WTC11 (cell line): ENCODE data around the gene GDPGP1. TPM values are rescaled to one million over a fixed set of nuclear protein-coding genes. Genes with fewer than 3 reads are reported as not detected.

Source experiments
- ATAC-seq: fragments of 200-7000 bp; cut with Tn5 transposase; 2 replicates; pipeline ENCODE4 v1.10.0; 2021; ENCODE audit warnings: mild to moderate bottlenecking, moderate library complexity
- CTCF ChIA-PET: fragments of 300-600 bp; sonication (Branson Sonifier 250); formaldehyde crosslinking; loops from one replicate; lab custom pipeline; 2021; ENCODE audit warnings: antibody characterized with exemption; lab: Charles Lee
- POLR2A ChIA-PET: fragments of 350-600 bp; sonication (Branson Sonifier 250); formaldehyde crosslinking; loops from one replicate; lab custom pipeline; 2021; ENCODE audit warnings: antibody characterized with exemption; lab: Charles Lee
- DNase-seq: peaks from one replicate; pipeline ENCODE4 v3.0.0; 2021; ENCODE audit warnings: low spot score
- H3K27ac Mint-ChIP-seq: 2 replicates; pipeline ENCODE4 v1.8.0; 2021; ENCODE audit warnings: mixed read lengths
- H3K27me3 Mint-ChIP-seq: 2 replicates; pipeline ENCODE4 v1.8.0; 2021; ENCODE audit warnings: low read depth, mild to moderate bottlenecking, moderate library complexity, mixed read lengths
- H3K36me3 Mint-ChIP-seq: 2 replicates; pipeline ENCODE4 v1.8.0; 2021; ENCODE audit warnings: mixed read lengths
- H3K4me1 Mint-ChIP-seq: 2 replicates; pipeline ENCODE4 v1.8.0; 2022; ENCODE audit warnings: mixed read lengths
- H3K4me3 Mint-ChIP-seq: 2 replicates; pipeline ENCODE4 v1.8.0; 2021; ENCODE audit warnings: mild to moderate bottlenecking, moderate library complexity, mixed read lengths
- H3K9me3 Mint-ChIP-seq: 2 replicates; pipeline ENCODE4 v1.8.0; 2021; ENCODE audit warnings: mixed read lengths
- AFF4 ChIP-seq: sonication (generic); formaldehyde crosslinking; IDR thresholded peaks from 2 replicates; pipeline ENCODE4 v1.8.1; 2023; ENCODE audit warnings: mild to moderate bottlenecking, missing genetic modification reagents, borderline replicate concordance
- ATF2 ChIP-seq: sonication (generic); formaldehyde crosslinking; IDR thresholded peaks from 2 replicates; pipeline ENCODE4 v1.8.1; 2022; ENCODE audit warnings: low read depth, missing genetic modification reagents, borderline replicate concordance
- CDX4 ChIP-seq: fragments of 250-450 bp; sonication (Bioruptor Pico); IDR thresholded peaks from 2 replicates; pipeline ENCODE4 v1.9.0; 2021; ENCODE audit warnings: moderate library complexity, mild to moderate bottlenecking, inconsistent platforms, borderline replicate concordance
- CREB1 ChIP-seq: sonication (generic); formaldehyde crosslinking; IDR thresholded peaks from 2 replicates; pipeline ENCODE4 v1.8.0; 2023; ENCODE audit warnings: mild to moderate bottlenecking, missing genetic modification reagents
- ETV6 ChIP-seq: sonication (generic); formaldehyde crosslinking; IDR thresholded peaks from 2 replicates; pipeline ENCODE4 v1.8.1; 2022; ENCODE audit warnings: mild to moderate bottlenecking, missing genetic modification reagents
- GRHL2 ChIP-seq: fragments of 250-450 bp; sonication (Bioruptor Pico); IDR thresholded peaks from 2 replicates; pipeline ENCODE4 v1.8.0; 2022; ENCODE audit warnings: mild to moderate bottlenecking, moderate library complexity; ENCODE audit not compliant: insufficient replicate concordance, severe bottlenecking
- MAX ChIP-seq: sonication (generic); formaldehyde crosslinking; IDR thresholded peaks from 2 replicates; pipeline ENCODE4 v1.8.0; 2022; ENCODE audit warnings: mild to moderate bottlenecking, missing genetic modification reagents
- MYBL2 ChIP-seq: sonication (generic); formaldehyde crosslinking; IDR thresholded peaks from 2 replicates; pipeline ENCODE4 v1.8.1; 2023; ENCODE audit warnings: mild to moderate bottlenecking, moderate library complexity, missing genetic modification reagents
- NR1H2 ChIP-seq: sonication (generic); formaldehyde crosslinking; IDR thresholded peaks from 2 replicates; pipeline ENCODE4 v1.9.0; 2021; ENCODE audit warnings: mild to moderate bottlenecking, moderate library complexity, missing genetic modification reagents
- TEAD1 ChIP-seq: sonication (generic); formaldehyde crosslinking; IDR thresholded peaks from 2 replicates; pipeline ENCODE4 v1.8.0; 2022; ENCODE audit warnings: mild to moderate bottlenecking, missing genetic modification reagents
- ZMAT4 ChIP-seq: fragments of 250-450 bp; sonication (Bioruptor Pico); IDR thresholded peaks from 2 replicates; pipeline ENCODE4 v1.9.0; 2021; ENCODE audit warnings: mild to moderate bottlenecking
- ZNF121 ChIP-seq: sonication (generic); formaldehyde crosslinking; IDR thresholded peaks from 2 replicates; pipeline ENCODE4 v1.8.0; 2023; ENCODE audit warnings: missing genetic modification reagents
- ZNF232 ChIP-seq: sonication (generic); formaldehyde crosslinking; IDR thresholded peaks from 2 replicates; pipeline ENCODE4 v1.8.0; 2022; ENCODE audit warnings: mild to moderate bottlenecking, missing genetic modification reagents
- ZSCAN18 ChIP-seq: fragments of 250-450 bp; sonication (Bioruptor Pico); IDR thresholded peaks from 2 replicates; pipeline ENCODE4 v2.1.2; 2022; ENCODE audit warnings: mild to moderate bottlenecking, moderate library complexity
- total RNA-seq: library from RNA; stranded (reverse); gene quantifications from 3 replicates; pipeline ENCODE4 v1.2.3, GENCODE V29; 2021

Gene GDPGP1
- total RNA-seq, 1 experiment from 2014 or later = 2.6 TPM

- ChIA-PET CTCF (interaction anchor here (2.7 kb wide), 1 partner anchor 10 kb away, joined by 8 read pairs; no protein-coding TSS in a partner anchor), POLR2A (no interaction called here)
- no peaks in the 10 kb centered on the region for H3K27me3 Mint-ChIP-seq
- peak overlapping the region; percentile 80 for H3K27ac Mint-ChIP-seq
- TF ChIP-seq NR1H2 (CRISPR knock-in tag) (no peak), ZMAT4 (no peak), MAX (no peak), ETV6 (CRISPR knock-in tag) (no peak), ZSCAN18 (CRISPR knock-in tag) (no peak), ZNF121 (CRISPR knock-in tag) (no peak), AFF4 (CRISPR knock-in tag) (no peak)
- H3K4me1 Mint-ChIP-seq = peaks cover 4% of the 10 kb centered on the region; the same call in 1 of the 2 replicates
- no peaks in the 10 kb centered on the region for H3K9me3 Mint-ChIP-seq
- H3K36me3 Mint-ChIP-seq = peaks cover 9% of the 10 kb centered on the region; the same call in 1 of the 2 replicates
- ATAC-seq = no peak
- no peak overlapping the region for H3K4me3 Mint-ChIP-seq
- DNase-seq = no peak
Measured at GRCh38 chr15:90211009-90211408, 23.0 kb upstream of the GDPGP1 start.

- H3K4me1 Mint-ChIP-seq = peaks cover 9% of the 10 kb centered on the region
- H3K4me3 Mint-ChIP-seq = no peak overlapping the region
- CTCF ChIA-PET = interaction anchor here (1.1 to 6.5 kb wide), 4 partner anchors 10 to 68 kb away, joined by 5 to 62 read pairs (median 9); partner anchors contain the start of genes CIB1, GDPGP1 and SEMA4B
Measured at GRCh38 chr15:90211440-90212143, 22.4 kb upstream of the GDPGP1 start.

More at GRCh38 chr15:90211440-90212143, 22.4 kb upstream of the GDPGP1 start:
- DNase-seq = no peak
- Mint-ChIP-seq H3K36me3 (peaks cover 4% of the 10 kb centered on the region; the same call in 1 of the 2 replicates), H3K27me3 (no peaks in the 10 kb centered on the region), H3K27ac (peak overlapping the region; percentile 60), H3K9me3 (no peaks in the 10 kb centered on the region)
- no peak for TF ChIP-seq MYBL2
- no peak for TF ChIP-seq ATF2 (CRISPR knock-in tag)
- no peak for TF ChIP-seq GRHL2 (CRISPR knock-in tag)
- TF ChIP-seq ZSCAN18 (CRISPR knock-in tag) = no peak
- TF ChIP-seq TEAD1 (CRISPR knock-in tag) = no peak
- no peak for TF ChIP-seq CREB1
- TF ChIP-seq CDX4 (CRISPR knock-in tag) = no peak
- no peak for TF ChIP-seq ZNF232
- POLR2A ChIA-PET = no interaction called here
- peak; percentile 28 for ATAC-seq
